ENCODE results near the gene CD82. TPM values are rescaled to one million over a fixed set of nuclear protein-coding genes. Genes with fewer than 3 reads are reported as not detected.

Gene CD82
- total and polyA plus RNA-seq, 2 of the 8 experiments (the other 6 are each of a cell fraction or from before 2014, with no cell fraction given), result 7.9 to 10.3 TPM

- no peak for TF ChIP-seq MAX (IDR thresholded peaks at IDR 0.05)
These were observed 28.5 kb upstream of the CD82 start (continued) for GRCh38 chr11:44536788-44537516.
